GM10248 (cell line): ENCODE results near the gene SLC47A1.
"Not testable (repeated sequence)": the region's sequence is repeated elsewhere in the genome, so short reads cannot be mapped to it uniquely, and the experiment has no call there.

ENCODE experiments used
- CTCF ChIA-PET: fragments of 300-600 bp; sonication (Branson Sonifier 250); formaldehyde crosslinking; extraction: SDS; loops from one replicate; lab custom pipeline; 2021; ENCODE audit warnings: antibody characterized with exemption; lab: Yijun Ruan, JAX
- POLR2A ChIA-PET: fragments of 350-650 bp; sonication (Branson Sonifier 250); formaldehyde crosslinking; extraction: SDS; loops from one replicate; lab custom pipeline; 2020; ENCODE audit warnings: antibody characterized with exemption; lab: Yijun Ruan, JAX
- DNase-seq: peaks from one replicate; pipeline ENCODE4 v3.0.0; 2012; ENCODE audit errors: extremely low spot score
- TF ChIP-seq, protein P1 (sequence below): IDR thresholded peaks from 2 replicates; pipeline ENCODE4 v1.5.1; 2012; ENCODE audit warnings: mild to moderate bottlenecking, low read depth; ENCODE audit errors: extremely low read depth, missing control alignments, control extremely low read depth

Gene SLC47A1

DNA sequence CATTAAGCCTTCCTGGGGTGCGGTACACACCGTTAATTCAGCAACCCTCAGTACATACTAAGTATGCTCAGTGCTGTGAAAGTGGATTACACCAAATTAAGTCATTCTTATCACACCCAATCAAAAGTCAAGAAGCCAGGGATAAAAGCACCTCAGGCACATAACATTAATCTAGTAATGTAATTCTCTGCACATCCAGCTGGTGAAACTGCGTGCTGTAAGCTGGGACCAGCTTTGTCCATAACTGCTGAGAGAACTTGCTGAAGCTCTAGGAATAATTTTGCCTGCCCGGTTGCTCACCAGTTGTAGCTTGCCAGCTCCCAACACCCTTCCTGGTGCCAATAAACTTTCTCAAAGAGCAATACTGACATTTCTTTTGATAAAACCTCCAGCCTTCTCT is 44.9 kb downstream of the SLC47A1 start:
- CTCF ChIA-PET: interaction anchor here (0.9 to 1.4 kb wide), 2 partner anchors 9 to 31 kb away, joined by 3 to 4 read pairs; no protein-coding TSS in a partner anchor
- POLR2A ChIA-PET: no interaction called here
- no peak for DNase-seq
- TF ChIP-seq, protein P1, sequence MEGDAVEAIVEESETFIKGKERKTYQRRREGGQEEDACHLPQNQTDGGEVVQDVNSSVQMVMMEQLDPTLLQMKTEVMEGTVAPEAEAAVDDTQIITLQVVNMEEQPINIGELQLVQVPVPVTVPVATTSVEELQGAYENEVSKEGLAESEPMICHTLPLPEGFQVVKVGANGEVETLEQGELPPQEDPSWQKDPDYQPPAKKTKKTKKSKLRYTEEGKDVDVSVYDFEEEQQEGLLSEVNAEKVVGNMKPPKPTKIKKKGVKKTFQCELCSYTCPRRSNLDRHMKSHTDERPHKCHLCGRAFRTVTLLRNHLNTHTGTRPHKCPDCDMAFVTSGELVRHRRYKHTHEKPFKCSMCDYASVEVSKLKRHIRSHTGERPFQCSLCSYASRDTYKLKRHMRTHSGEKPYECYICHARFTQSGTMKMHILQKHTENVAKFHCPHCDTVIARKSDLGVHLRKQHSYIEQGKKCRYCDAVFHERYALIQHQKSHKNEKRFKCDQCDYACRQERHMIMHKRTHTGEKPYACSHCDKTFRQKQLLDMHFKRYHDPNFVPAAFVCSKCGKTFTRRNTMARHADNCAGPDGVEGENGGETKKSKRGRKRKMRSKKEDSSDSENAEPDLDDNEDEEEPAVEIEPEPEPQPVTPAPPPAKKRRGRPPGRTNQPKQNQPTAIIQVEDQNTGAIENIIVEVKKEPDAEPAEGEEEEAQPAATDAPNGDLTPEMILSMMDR: no peak

- TF ChIP-seq, protein P1: no peak
- POLR2A ChIA-PET: no interaction called here
- CTCF ChIA-PET: no interaction called here
- no peak for DNase-seq
Measured at GRCh38 chr17:19579192-19579761, 45.6 kb downstream of the SLC47A1 start.

DNA sequence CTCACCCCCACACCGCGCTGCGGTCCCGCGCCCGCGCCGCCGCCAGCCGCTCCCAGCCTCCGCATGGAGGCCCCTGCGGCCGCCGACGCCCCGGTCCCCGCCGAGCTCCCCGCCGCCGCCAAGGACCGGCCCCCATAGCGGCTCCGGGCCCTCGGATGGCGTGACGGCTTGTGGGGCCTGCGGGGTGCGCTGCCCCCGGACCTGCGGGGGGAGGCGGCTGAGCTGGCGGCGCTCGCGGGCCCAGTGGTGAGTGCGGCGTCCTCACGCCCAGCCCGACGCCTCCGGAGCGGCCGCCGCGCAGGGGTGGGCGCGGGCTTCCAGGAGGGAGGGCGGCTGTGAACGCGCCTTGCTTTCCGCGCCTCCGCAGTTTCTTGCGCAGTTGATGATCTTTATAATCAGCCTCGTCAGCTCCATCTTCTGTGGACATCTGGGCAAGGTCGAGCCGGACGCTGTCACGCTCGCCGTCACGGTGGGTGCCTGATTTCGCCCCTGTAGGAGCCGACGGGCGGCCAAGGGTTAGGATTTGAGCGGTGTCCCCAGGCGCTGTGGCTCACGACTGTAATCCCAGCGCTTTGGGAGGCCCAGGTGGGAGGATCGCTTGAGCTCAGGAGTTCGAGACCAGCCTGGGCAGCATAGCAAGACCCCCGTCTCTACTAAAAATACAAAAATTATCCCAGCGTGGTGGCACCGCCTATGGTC is 46.4 kb downstream of the SLC47A1 start:
- ChIA-PET CTCF (no interaction called here), POLR2A (no interaction called here)
- no peak for DNase-seq
- TF ChIP-seq, protein P1: no peak

DNA sequence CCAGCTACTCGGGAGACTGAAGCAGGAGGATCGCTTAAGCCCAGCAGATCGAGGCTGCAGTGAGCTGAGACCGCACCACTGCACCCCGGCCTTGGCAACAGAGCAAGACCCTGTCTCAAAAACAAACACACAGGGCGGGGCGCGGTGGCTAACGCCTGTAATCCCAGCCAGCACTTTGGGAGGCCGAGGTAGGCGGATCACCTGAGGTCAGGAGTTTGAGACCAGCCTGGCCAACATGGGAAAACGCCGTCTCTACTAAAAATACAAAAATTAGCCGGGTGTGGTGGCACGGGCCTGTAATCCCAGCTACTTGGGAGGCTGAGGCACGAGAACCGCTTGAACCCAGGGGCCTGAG is 46.9 kb downstream of the SLC47A1 start:
- CTCF ChIA-PET, DNase-seq, POLR2A ChIA-PET: not testable (repeated sequence)

- DNase-seq, CTCF ChIA-PET, POLR2A ChIA-PET: not testable (repeated sequence)
Measured at GRCh38 chr17:19582152-19582551, 48.5 kb downstream of the SLC47A1 start.

- ChIA-PET POLR2A (no interaction called here), CTCF (interaction anchor here (0.8 to 1.6 kb wide), 3 partner anchors 9 to 40 kb away, joined by 3 to 4 read pairs (median 3); no protein-coding TSS in a partner anchor)
Measured at GRCh38 chr17:19583871-19584270, 50.2 kb downstream of the SLC47A1 start.

GRCh38 chr17:19590451-19590850 is 56.8 kb downstream of the SLC47A1 start:
- TF ChIP-seq, protein P1: no peak
- ChIA-PET CTCF (no interaction called here), POLR2A (interaction anchor here (0.5 kb wide), 1 partner anchor 16 kb away, joined by 5 read pairs; no protein-coding TSS in a partner anchor)
- no peak for DNase-seq

More at GRCh38 chr17:19583871-19584270, 50.2 kb downstream of the SLC47A1 start:
- TF ChIP-seq, protein P1: no peak
- no peak for DNase-seq
